Endometrial microvascular endothelial cells (primary cell): ENCODE measurements around the gene CASK. TPM values are rescaled to one million over a fixed set of nuclear protein-coding genes. Genes with fewer than 3 reads are reported as not detected.

Source experiments
- in situ Hi-C: cut with HindIII; loops from 2 replicates; pipeline ENCODE4 v1.10.0; 2017; ENCODE audit warnings: low sequenced_read_pairs, low pct_unique_long_range_greater_than_20kb; ENCODE audit errors: inconsistent ontology term
- total RNA-seq: library from RNA; depleted of rRNA; stranded (reverse); fragments of >200 nt; gene quantifications from one replicate; pipeline ENCODE4 v1.2.3, GENCODE V29; 2015; ENCODE audit errors: inconsistent ontology term

CASK gene
- total RNA-seq: 9.0 TPM

- in situ Hi-C loops: no loop called here
These were observed at the start of gene CASK for GRCh38 chrX:41923211-41923977. CASK (minus strand) TSS chrX:41923554; CDS start chrX:41922988, 566 bp downstream.

- in situ Hi-C loops: no loop called here
These were observed 48.0 kb upstream of the CASK start for GRCh38 chrX:41971346-41971745.

GRCh38 chrX:41970419-41970818 is 47.1 kb upstream of the CASK start:
- in situ Hi-C loops: no loop called here

- in situ Hi-C loops: no loop called here
These were observed 40.0 kb upstream of the CASK start for GRCh38 chrX:41963348-41963747.

GRCh38 chrX:41960142-41960541 is 36.8 kb upstream of the CASK start:
- in situ Hi-C loops: no loop called here

GRCh38 chrX:41958861-41959260 is 35.5 kb upstream of the CASK start:
- in situ Hi-C loops: no loop called here

GRCh38 chrX:41956027-41956426 is 32.7 kb upstream of the CASK start:
- in situ Hi-C loops: no loop called here

GRCh38 chrX:41952102-41952501 is 28.7 kb upstream of the CASK start:
- in situ Hi-C loops: no loop called here

- in situ Hi-C loops: no loop called here
These were observed 23.7 kb upstream of the CASK start for GRCh38 chrX:41946989-41947612.

GRCh38 chrX:41946235-41946634 is 22.9 kb upstream of the CASK start:
- in situ Hi-C loops: no loop called here

- in situ Hi-C loops: no loop called here
These were observed 12.5 kb upstream of the CASK start for GRCh38 chrX:41935832-41936231.

- in situ Hi-C loops: no loop called here
These were observed 10.2 kb upstream of the CASK start for GRCh38 chrX:41933546-41933945.

GRCh38 chrX:41932885-41933284 is 9.5 kb upstream of the CASK start:
- in situ Hi-C loops: no loop called here

- in situ Hi-C loops: no loop called here
These were observed 8.2 kb upstream of the CASK start for GRCh38 chrX:41931591-41931990.

- in situ Hi-C loops: no loop called here
These were observed 777 bp upstream of the CASK start for GRCh38 chrX:41923978-41924683.

GRCh38 chrX:41922431-41923151 is 763 bp downstream of the CASK start:
- in situ Hi-C loops: no loop called here

- in situ Hi-C loops: no loop called here
These were observed 1.6 kb downstream of the CASK start for GRCh38 chrX:41921492-41922430.

GRCh38 chrX:41919870-41920269 is 3.5 kb downstream of the CASK start:
- in situ Hi-C loops: no loop called here
